ENCODE data around the gene RNF10.
"Not testable (repeated sequence)": the region's sequence is repeated elsewhere in the genome, so short reads cannot be mapped to it uniquely, and the experiment has no call there.

The RNF10 gene

GRCh38 chr12:120528861-120529525 lies 5.2 kb upstream of the RNF10 start, which contains the start of gene COQ5:
Gene COQ5 (minus strand): TSS chr12:120529158. CDS start chr12:120529141, 17 bp downstream.
- peak; percentile 68 to 81 (median 74) for DNase-seq (ENCODE audit: low read depth in 4 of 4, low spot score in 1 of 4)

GRCh38 chr12:120529641-120530417 lies 4.3 kb upstream of the RNF10 start:
- DNase-seq (ENCODE audit: low read depth in 4 of 4, low spot score in 1 of 4) = no peak

- not testable (repeated sequence) for DNase-seq (ENCODE audit: low read depth in 4 of 4, low spot score in 1 of 4)
These were observed 3.8 kb upstream of the RNF10 start for GRCh38 chr12:120530418-120530761.

GRCh38 chr12:120532701-120533238 lies 1.4 kb upstream of the RNF10 start:
- no peak for DNase-seq (ENCODE audit: low read depth in 4 of 4, low spot score in 1 of 4)

- DNase-seq (ENCODE audit: low read depth in 4 of 4, low spot score in 1 of 4) = peak in 2 of 4 experiments; percentile 19 to 35
These were observed 823 bp downstream of the RNF10 start for GRCh38 chr12:120534703-120535655.

- DNase-seq (ENCODE audit: low read depth in 4 of 4, low spot score in 1 of 4) = no peak
These were observed 2.1 kb downstream of the RNF10 start for GRCh38 chr12:120536064-120536791.

GRCh38 chr12:120537856-120538220 lies 3.7 kb downstream of the RNF10 start:
- no peak for DNase-seq (ENCODE audit: low read depth in 4 of 4, low spot score in 1 of 4)

GRCh38 chr12:120538281-120539156 lies 4.4 kb downstream of the RNF10 start:
- no peak for DNase-seq (ENCODE audit: low read depth in 4 of 4, low spot score in 1 of 4)

- DNase-seq (ENCODE audit: low read depth in 4 of 4, low spot score in 1 of 4) = no peak
These were observed 5.1 kb downstream of the RNF10 start for GRCh38 chr12:120539303-120539702.

GRCh38 chr12:120540445-120540844 lies 6.3 kb downstream of the RNF10 start:
- DNase-seq (ENCODE audit: low read depth in 4 of 4, low spot score in 1 of 4) = no peak

- DNase-seq (ENCODE audit: low read depth in 4 of 4, low spot score in 1 of 4) = no peak
These were observed 8.0 kb downstream of the RNF10 start for GRCh38 chr12:120542166-120542565.

GRCh38 chr12:120544691-120545090 lies 10.5 kb downstream of the RNF10 start:
- DNase-seq (ENCODE audit: low read depth in 4 of 4, low spot score in 1 of 4) = no peak

GRCh38 chr12:120546050-120546386 lies 11.9 kb downstream of the RNF10 start:
- DNase-seq (ENCODE audit: low read depth in 4 of 4, low spot score in 1 of 4) = no peak

GRCh38 chr12:120554678-120555077 lies 20.5 kb downstream of the RNF10 start:
- DNase-seq (ENCODE audit: low read depth in 4 of 4, low spot score in 1 of 4) = no peak

GRCh38 chr12:120557589-120557988 lies 23.4 kb downstream of the RNF10 start:
- no peak for DNase-seq (ENCODE audit: low read depth in 4 of 4, low spot score in 1 of 4)

- no peak for DNase-seq (ENCODE audit: low read depth in 4 of 4, low spot score in 1 of 4)
These were observed 28.8 kb downstream of the RNF10 start for GRCh38 chr12:120562906-120563305.

- DNase-seq (ENCODE audit: low read depth in 4 of 4, low spot score in 1 of 4) = no peak
These were observed 29.3 kb downstream of the RNF10 start for GRCh38 chr12:120563495-120563894.

GRCh38 chr12:120571299-120571698 lies 37.1 kb downstream of the RNF10 start:
- no peak for DNase-seq (ENCODE audit: low read depth in 4 of 4, low spot score in 1 of 4)

GRCh38 chr12:120573560-120573959 lies 39.4 kb downstream of the RNF10 start:
- DNase-seq (ENCODE audit: low read depth in 4 of 4, low spot score in 1 of 4) = no peak

- DNase-seq (ENCODE audit: low read depth in 4 of 4, low spot score in 1 of 4) = no peak
These were observed 40.0 kb downstream of the RNF10 start for GRCh38 chr12:120574106-120574505.
